ENCODE data around the gene MRGPRD.

MRGPRD gene

GRCh38 chr11:68996376-68997123 is 15.8 kb upstream of the MRGPRD start:
- TF ChIP-seq, protein P1, sequence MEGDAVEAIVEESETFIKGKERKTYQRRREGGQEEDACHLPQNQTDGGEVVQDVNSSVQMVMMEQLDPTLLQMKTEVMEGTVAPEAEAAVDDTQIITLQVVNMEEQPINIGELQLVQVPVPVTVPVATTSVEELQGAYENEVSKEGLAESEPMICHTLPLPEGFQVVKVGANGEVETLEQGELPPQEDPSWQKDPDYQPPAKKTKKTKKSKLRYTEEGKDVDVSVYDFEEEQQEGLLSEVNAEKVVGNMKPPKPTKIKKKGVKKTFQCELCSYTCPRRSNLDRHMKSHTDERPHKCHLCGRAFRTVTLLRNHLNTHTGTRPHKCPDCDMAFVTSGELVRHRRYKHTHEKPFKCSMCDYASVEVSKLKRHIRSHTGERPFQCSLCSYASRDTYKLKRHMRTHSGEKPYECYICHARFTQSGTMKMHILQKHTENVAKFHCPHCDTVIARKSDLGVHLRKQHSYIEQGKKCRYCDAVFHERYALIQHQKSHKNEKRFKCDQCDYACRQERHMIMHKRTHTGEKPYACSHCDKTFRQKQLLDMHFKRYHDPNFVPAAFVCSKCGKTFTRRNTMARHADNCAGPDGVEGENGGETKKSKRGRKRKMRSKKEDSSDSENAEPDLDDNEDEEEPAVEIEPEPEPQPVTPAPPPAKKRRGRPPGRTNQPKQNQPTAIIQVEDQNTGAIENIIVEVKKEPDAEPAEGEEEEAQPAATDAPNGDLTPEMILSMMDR (conservative IDR thresholded peaks at IDR 0.05), result no peak
- no peak for TF ChIP-seq ZFX (IDR thresholded peaks at IDR 0.05)

DNA sequence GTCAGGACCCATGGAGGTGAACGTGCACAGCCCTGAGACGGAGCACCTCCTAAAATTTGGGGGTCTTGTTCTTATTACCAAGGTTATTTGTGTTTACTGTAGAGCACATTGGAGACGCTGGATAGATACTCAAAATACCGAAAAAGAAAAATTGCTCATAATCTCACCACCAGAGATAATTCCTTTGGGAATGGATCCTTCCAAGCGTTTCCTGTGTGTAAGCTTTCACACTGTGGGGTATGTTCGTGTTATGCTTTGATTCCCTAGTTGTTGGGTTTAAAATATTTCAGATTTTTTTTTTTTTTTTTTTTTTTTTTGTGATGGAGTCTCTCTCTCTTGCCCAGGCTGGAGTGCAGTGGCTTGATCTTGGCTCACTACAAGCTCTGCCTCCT is 14.1 kb upstream of the MRGPRD start:
- no peak overlapping the region for H3K27ac ChIP-seq
- TF ChIP-seq, protein P1 (conservative IDR thresholded peaks at IDR 0.05), result no peak
- TF ChIP-seq ZFX (IDR thresholded peaks at IDR 0.05), result no peak

More at GRCh38 chr11:68996376-68997123, 15.8 kb upstream of the MRGPRD start:
- no peak overlapping the region for H3K27ac ChIP-seq

DNA sequence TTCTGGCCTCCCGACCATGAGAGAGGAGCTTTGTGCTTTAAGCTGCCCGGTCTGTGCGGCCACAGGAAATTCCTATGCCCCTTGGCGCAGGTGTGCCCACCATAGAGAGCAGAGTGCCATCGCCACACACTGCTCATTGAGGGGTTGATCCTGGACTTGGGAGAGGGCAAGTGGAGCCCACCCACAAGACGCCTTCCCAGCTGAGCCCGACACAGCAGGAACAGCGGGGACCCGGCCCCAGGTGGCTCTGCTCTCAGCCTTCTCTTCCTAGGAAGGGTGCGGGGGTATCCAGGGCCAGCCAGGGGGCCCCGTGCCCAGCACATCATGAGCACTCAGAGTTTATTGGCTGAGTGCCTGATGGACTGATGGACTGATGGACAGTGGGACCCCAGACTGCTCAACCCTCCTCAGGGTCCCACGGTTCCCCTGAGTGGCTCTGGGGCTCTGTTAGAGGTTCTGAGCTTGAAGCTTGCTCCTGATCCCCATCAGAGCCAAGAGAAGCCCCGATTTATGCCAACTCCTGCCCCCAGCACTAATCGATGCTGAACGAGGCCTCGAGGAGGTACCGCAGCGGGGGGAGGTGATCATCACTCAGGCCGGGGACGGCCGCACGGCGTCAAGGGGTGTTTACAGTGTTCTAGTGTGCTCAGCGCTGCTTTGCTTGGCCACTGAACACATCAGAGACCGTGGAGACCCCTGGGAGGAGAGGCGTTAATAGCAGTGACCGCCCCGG is 13.5 kb upstream of the MRGPRD start:
- no peak for TF ChIP-seq ZFX (IDR thresholded peaks at IDR 0.05)
- TF ChIP-seq, protein P1 (conservative IDR thresholded peaks at IDR 0.05), result no peak
- H3K27ac ChIP-seq, result no peak overlapping the region

DNA sequence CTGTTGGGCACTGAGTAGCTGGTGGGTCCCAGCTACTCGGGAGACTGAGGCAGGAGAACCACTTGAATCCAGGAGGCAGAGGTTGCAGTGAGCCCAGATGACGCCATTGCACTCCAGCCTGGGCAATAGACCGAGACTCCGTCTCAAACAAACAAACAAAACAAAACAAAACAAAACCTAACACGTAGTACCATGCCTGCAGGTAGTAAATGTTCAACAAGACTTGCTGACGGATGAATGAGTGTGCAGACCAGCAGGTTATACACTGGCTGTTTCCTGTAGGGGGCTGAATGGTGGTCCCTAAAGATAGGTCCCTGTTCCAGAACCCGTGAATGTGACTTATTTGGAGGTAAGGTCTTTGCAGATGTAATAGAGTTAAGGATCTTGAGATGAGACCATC is 12.8 kb upstream of the MRGPRD start:
- no peak overlapping the region for H3K27ac ChIP-seq
- no peak for TF ChIP-seq ZFX (IDR thresholded peaks at IDR 0.05)
- TF ChIP-seq, protein P1 (conservative IDR thresholded peaks at IDR 0.05), result no peak

DNA sequence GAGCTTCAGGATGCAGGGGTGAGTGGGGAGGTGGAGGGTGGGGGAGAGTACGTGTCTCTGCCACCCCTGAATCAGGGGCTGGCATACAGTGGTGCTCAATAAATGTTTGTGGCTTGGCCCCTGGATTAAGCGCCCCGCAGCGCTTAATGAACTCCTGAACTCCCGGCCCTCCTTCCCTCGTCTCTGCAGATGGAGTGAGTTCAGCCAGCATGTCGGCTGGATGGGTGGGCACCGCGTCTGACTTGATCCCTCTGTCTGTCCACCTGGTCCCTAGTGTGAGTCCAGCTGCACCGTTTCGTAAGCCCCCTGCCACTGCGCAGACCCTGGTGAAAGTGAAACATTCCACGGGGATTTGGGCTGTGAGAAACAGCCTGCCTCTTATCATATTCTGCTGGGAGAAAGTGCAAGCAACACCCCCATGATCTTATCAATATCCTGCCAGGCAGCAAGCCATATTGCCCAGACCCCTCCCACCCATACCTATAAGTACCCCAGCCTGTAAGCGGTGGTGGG is 12.0 kb upstream of the MRGPRD start:
- no peak overlapping the region for H3K27ac ChIP-seq
- TF ChIP-seq, protein P1 (conservative IDR thresholded peaks at IDR 0.05), result no peak
- no peak for TF ChIP-seq ZFX (IDR thresholded peaks at IDR 0.05)

GRCh38 chr11:68990995-68991780 is 10.4 kb upstream of the MRGPRD start:
- TF ChIP-seq, protein P1 (conservative IDR thresholded peaks at IDR 0.05), result no peak
- TF ChIP-seq ZFX (IDR thresholded peaks at IDR 0.05), result no peak
- H3K27ac ChIP-seq, result no peak overlapping the region
